HG03159 (cell line): Measurements from ENCODE around the gene PPP4R3A.
A peak's percentile ranks its signal among the peaks of the same experiment; 100 is the strongest.
"Not testable (repeated sequence)": the region's sequence is repeated elsewhere in the genome, so short reads cannot be mapped to it uniquely, and the experiment has no call there.

ENCODE experiments used
- ATAC-seq: cut with Tn5 transposase; IDR thresholded peaks from one replicate; pipeline ENCODE4 v1.9.1; 2021; ENCODE audit warnings: mild to moderate bottlenecking, moderate library complexity; ENCODE audit not compliant: unreplicated experiment

Gene PPP4R3A

DNA sequence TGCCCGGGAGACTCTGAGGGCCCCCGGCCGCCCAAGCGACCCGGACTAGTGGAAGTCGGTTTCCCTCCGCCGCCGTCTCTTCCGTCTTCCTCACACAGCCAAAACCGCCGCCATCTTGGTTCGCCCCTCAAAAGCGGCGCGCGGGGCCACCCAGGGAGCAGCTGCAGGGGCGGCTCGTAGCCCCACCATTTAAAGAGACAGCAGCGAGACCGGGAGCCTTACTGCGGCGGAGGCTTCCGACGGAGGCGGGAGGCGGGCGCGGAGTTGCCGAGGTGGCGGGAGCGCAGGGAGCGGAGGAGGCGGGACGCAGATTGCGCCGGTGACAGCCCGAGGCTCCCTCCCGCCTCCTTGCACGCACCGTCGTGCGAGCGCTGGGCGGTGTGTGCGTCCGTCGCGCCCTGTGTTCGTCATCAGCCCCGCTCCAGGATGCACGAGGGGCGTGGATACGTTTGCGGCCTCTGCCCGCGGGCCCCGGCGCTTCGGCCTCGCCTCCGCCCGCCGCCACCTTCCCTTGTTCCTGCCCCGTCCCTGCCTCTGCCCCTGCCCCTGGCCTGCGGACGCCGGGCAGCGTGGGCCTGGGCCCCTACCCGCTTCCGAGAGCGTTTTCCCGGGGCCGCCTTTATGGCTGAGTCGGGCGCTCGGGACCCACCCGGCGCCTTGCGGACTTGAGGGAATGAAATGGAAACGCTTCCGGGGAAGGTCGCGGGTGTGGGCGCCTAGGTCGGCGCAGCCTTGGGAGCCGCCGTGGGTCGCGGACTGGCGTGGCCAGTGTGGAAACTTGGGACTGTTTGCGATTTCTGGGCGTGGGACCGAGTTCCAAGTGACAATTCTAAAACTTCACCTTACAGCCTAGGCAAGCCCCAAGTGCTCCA, at the start of gene PPP4R3A:
TSS of gene PPP4R3A (minus strand) at position 140 of the 872 bp plus-strand sequence. CDS start 663 bp downstream, outside the sequence.
- peak; percentile 78 for ATAC-seq

DNA sequence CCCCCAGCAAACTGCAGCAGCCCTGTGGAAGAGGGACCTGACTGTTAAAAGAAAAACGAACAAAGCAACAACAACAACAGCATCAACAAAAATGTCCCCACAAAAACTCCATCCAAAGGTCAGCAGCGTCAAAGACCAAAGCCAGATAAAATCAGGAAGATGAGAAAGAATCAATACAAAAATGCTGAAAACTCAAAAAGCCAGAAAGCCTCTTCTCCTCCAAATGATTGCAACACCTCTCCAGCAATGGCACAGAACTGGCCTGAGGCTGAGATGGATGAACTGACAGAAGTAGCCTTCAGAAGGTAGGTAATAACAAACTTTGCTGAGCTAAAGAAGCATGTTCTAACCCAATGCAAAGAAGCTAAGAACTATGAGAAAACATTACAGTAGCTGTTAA, 45.4 kb upstream of the PPP4R3A start:
- no peak for ATAC-seq

DNA sequence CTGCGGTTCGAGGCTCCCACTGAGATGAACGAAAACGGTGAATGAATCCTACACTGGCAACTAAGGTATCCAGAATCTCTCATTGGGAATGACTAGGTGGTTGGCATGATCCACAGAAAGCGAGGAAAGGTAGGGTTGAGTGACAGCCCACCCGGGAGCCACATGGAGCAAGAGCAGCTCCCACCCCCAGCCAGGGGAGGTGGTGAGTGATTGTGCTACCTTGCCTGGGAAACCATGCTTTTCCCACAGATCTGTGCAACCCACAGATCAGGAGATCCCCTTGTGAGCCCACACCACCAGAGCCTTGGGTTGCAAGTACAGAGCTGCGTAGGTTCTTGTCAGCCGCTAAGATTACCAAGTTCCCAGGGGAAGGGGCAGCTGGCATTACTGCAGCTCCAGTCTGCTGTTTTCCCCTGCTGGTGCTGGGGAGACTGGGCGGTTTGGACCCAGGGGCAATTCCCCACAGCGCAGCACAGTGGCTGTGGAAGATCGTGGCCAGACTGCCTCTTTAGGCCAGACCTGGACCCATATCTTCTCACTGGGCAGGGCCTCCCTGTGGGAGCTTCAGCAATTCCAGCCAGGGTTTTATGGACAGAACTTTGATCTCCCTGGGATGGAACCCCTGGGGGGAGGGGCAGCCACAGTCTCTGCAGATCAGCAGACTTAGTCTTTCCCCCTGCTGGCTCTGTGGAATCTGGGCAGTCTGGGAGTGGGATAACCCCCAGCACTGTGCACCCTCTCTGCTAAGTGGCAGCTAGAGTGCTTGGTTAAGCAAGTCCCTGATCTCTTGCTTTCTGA, 44.6 kb upstream of the PPP4R3A start:
- no peak for ATAC-seq

DNA sequence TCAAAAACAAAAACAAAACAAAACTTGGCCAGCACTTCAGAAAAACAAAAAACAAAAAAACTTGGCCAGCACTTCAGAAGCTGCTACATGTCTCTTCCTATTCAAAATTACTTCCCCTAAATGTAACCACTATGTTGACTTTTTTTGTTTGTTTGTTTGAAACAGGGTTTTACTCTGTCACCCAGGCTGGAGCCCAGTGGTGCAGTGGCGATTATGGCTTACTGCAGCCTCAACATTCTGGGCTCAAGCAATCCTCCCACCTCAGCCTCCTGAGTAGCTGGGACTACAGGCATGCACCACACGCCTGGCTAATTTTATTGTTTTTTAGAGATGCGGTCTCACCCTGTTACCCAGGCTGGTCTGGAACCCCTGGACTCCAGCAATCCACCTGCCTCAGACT, 38.0 kb upstream of the PPP4R3A start:
- ATAC-seq: no peak

DNA sequence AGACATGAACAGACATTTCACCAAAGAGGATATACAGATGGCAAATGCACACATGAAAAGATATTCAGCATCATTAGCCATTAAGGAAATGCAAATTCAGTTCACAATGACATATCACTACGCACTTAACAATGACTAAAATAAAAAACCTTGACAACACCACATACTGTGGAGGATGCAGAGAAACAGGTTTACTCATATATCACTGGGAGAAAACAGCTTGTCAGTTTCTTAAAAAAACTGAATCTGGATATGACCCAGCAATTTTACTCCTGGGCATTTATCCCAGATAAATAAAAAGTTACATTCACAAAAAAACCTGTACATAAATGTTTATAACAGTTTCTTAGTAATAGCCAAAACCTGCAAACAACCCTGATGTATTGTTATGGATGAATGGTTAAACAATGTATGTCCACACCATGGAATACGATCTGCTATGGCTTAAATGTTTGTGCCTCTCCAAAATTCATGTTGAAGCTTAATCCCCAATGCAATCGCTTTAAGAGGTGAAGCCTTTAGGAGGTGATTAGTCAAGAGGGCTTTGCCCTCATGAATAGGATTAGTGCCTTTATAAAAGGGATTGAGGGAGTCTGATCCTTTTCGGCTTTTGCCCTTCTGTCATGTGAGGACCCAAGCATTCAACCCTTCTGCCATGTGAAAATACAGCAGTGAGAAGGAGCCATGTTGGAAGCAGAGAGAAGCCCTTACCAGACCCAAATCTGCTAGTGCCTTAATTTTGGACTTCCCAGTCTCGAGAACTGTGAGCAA, 36.0 kb upstream of the PPP4R3A start:
- ATAC-seq: no peak

DNA sequence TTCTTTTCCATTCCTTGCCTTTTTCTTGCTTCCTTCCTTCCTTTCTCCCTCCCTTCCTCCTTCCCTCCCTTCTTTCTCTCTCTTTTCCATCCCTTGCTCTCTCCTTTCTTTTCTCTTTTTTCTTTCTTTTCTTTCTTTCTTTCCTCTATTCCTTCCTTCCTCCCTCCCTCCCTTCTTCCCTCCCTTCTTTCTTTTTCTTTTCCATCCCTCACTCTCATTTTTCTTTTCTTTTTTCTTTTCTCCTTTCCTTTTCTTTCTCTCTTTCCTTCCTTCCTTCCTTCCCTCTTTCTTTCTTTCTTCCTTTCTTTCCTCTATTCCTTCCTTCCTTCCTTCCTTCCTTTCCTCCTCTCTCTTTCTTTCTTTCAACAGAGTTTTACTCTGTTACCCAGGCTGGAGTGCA, 35.1 kb upstream of the PPP4R3A start:
- ATAC-seq: no peak

DNA sequence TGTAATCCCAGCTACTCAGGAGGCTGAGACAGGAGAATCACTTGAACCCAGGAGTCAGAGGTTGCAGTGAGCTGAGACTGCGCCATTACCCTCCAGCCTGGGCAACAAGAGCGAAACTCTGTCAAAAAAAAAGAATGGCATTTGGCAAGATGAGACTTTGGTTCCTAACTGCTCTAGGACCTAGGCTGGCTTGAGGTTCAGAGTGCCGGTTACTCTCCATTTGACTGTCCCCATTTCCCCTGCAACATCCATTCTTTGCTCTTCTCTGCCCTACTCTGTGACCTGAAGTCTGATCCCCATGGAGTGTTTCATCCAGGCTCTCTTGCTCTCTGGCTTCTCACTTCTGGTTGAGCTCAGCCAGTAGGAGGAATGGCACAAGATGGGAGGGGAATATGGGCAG, 26.2 kb upstream of the PPP4R3A start:
- no peak for ATAC-seq

DNA sequence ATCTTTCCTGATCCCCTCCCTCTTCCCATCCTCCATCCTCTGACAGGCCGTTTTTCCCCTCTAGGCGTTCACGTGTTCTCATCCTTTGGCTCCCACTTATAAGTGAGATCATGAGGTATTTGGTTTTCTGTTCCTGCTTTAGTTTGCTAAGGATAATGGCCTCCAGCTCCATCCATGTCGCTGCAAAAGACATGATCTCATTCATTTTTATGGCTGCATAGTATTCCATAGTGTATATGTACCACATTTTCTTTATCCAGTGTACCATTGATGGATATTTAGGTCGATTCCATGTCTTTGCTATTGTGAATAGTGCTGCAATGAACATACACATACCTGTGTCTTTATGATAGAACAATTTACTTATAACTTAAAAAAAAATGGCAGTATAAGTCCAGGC, 23.9 kb upstream of the PPP4R3A start:
- ATAC-seq: not testable (repeated sequence)

DNA sequence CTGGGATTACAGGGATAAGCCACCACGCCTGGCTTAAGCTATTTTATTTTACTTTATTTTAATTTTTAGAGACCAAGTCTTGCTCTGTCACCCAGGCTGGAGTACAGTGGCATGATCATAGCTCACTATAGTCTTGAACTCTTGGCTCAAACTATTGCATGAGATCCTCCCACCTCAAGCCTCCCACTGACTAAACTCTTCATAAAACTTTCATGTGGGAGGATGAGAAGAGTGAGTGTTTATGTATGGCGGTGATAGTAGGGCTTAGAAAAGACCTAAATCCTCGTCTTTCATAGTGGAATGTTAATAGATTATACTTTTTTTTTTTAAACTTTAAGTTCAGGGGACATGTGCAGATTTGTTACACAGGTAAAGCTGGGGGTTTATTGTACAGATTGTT, 23.5 kb upstream of the PPP4R3A start:
- no peak for ATAC-seq

DNA sequence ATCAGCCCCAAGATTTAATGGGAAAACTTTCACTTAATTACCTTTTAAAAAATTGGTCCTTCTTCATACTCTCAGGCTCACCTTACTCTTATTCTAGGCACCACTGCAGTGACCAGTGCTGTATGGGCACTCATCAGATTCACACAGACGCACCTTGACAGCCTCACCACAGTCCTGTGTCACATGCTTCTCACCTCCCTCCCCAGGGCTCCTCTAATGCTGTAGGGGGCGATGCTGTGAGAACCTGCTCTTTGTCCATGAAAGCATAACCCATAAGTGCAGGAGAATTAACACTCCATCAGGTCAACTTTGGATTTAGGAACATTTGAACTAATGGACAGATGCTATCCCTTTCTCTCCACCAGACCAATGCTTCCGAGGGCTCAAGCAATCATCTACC, 13.9 kb upstream of the PPP4R3A start:
- ATAC-seq: no peak

DNA sequence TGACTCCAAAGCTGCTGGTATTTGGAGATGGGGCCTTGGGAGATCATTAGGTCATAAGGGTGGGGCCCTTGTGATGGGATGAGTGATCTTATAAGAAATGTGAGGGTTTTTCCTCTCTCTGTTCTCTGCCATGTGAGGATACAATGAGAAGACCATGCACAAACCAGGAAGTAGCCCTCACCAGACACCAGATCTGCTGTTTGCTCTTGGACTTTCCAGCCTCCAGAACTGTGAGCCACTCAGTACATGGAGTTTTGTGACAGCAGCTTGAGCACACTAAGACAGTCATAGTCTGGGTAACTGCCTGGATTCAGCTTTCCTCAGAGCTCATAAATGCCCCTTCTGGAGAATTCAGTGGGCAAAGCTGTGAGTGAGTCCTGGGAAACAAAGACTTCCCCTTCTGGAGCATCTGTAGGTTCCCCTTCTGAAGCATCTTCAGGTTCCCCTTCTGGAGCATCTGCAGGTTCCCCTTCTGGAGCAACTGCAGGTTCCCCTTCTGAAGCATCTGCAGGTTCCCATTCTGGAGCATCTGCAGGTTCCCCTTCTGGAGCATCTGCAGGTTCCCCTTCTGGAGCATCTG, 11.0 kb upstream of the PPP4R3A start:
- ATAC-seq: no peak

DNA sequence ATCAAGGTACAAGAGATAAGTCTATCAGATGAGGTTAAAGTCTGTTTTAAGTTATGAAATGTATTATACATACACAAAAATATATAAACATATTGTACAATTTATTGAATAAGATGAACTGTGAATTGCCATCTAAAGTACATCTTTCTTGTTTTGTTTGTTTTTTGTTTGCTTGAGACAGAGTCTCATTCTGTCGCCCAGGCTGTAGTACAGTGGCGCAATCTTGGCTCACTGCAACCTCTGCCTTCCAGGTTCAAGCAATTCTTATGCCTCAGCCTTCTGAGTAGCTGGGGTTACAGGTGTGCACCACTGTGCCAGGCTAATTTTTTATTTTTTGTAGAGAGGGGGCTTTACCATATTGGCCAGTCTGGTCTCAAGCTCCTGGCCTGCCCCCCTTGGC, 10.0 kb upstream of the PPP4R3A start:
- no peak for ATAC-seq

DNA sequence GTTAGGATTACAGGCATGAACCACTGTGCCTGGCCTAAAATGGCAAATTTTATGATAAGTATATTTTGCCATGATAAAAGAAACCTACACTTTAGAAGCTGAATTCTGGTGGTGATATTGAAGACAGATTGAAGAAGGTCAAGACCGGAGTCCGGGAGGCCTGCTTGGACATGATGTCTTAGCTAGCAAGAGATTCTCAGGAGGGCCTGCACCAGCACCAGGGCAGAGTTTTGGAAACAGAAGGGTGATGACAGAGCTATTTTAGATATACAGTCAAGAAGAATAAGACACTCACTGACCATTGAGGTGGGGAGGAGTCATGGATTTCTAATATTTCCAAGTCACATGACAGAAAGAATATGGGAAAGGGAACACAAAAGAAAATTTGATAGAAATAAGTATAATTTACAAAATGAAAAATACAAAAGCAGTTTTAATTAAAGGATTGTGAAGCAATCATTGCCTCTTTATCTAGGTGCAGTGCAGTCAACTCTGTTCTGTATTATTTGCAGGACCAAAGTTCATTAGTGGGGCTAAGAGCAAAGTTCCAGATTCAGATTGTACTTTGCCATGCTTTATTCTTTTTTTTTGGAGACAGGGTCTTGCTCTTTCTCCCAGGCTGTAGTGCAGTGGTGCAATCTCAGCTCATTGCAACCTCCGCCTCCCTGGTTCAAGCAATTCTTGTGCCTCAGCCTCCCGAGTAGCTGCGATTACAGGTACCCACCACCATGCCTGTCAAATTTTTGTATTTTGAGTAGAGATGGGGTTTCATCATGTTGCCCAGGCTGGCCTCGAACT, 9.3 kb upstream of the PPP4R3A start:
- no peak for ATAC-seq

DNA sequence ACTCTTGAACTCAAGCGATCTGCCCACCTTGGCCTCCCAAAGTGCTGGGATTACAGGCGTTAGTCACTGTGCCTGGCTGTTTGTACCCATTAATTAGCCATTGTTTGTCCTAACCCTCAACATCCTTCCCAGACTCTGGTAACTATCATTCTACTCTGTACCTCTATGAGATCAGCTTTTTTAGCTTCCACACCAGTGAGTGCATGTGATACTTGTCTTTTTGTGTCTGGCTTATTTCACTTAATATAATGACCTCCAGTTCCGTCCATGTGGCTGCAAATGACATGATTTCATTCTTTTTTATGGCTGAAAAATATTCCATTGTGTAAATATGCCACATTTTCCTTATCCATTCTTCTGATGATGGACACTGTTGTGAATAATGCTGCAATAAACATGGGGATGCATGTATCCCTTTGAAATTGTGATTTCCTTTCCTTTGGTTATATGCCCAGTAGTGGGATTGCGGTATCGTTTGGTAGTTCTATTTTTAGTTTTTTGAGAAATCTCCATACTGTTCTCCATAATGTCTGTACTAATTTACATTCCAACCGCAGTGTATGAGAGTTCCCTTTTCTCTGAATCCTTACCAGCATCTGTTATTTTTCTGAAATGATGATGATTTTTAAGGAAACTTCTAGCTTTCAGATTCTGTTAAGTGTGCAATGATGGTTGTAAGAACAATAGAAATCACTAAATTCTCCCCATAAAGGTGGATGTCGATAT, 6.7 kb upstream of the PPP4R3A start:
- no peak for ATAC-seq

DNA sequence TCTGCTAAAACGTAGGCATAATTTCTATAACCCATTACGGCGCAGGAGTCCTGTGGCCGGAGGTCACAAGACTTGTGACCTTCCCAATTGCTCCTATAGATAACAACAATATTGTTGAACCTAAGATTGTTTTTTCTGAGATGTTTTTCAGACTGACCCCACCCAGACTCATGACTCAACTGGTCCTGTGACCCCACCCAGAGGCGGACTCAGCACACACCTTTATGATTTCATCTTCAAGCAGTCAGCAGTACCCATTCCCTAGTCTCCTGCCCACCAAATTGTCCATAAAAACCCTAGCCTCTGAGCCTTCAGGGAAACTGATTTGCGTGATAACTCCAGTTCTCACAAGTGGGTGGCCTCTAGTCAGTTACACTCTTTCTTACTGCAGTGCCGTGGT, 5.9 kb upstream of the PPP4R3A start:
- ATAC-seq: no peak

DNA sequence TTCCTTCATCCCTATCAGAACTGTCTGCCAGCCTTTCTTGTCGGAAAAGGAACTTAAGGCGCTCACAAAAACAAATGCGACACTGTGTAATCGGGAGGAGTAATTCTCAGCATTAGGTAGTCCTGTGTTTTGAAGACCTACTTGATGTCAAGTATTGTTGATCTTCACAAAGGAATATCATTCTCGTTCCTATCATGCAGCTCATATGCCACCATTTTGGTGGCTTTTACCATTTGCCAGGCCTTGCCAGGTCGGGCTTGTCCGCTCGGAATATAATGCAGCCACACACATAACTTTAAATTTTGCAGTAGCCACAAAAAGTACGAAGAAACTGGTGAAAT, 903 bp upstream of the PPP4R3A start:
- peak; percentile 0 for ATAC-seq

DNA sequence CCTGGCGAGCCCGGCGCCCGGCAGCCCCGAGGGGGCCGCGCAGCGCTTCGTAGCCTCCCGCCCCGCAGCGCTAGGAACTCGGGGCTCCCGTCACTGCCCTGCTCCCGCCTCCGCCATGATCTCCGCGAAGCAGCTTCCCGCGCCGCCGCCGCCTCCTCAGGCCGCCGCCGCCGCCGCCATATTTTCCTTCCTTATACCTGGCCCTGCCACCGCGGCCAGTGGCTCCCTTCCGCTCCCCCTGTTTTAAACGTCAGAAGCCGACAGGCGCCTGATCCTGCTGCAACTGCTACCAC, 286 bp downstream of the PPP4R3A start:
- peak; percentile 29 for ATAC-seq

DNA sequence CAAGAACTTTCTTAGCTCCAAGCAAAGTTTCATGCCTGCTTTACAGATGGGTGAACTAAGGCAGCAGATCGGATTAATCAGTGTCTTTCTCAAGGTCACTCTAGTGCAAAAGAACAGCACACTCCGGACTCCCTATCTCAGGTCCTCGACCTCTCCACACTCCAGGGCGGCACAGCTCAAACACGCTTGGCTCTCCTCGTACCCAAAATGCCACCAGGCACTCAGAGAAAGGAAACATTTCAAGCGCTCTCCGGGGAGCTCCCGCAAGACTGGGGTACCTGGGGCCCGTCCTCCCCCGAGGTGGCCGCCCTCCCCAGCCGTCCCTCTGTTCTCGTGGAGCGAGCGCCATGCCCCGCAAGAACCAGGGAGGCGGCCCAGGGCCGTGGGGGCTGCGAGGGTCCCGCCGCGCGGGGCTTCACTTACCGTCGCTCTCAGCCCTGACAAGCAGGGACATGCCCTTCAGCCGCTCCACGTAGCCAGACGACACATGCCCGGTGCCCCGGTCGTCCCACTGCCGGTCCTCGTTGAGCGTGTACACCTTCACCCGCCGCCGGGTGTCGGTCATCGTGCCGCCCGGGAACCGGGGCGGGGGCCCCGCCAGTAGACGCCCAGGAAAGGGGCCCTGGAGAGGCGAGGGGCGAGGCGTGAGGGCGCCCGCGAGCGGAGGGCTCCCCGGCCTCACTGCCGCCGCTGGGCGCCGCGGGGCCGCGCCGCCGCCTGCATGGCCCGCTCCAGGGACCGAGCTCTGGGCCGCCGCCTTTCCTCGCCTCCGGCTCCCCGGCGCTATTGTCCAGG, 830 bp downstream of the PPP4R3A start:
- ATAC-seq: peak; percentile 16

DNA sequence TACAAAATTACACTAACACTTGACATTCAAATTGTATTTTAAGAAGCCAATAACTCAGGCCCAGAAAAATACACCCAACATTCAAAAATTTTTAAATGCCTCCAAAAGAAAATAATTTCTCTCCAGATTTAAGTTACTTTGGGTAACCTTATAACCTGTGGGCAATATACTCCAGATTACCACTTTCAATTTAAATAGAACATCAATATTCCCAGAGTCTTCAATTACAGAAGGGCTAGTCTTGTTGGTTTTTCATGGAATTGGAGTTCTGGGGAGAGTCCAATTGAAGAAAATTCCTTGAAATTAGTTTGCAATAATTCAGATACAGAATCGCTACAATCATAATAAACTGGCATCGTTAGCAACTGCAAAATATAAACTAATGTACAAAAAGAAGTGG, 2.0 kb downstream of the PPP4R3A start:
- ATAC-seq: no peak
